Tibial artery (tissue), 4 donors: ENCODE measurements around the gene EPHB1.

ENCODE experiments used
- DNase-seq, 2 donors: peaks; one replicate each; pipeline ENCODE4 v3.0.0-alpha.2; 2019
- H3K27ac ChIP-seq, 2 donors: fragments of 200-600 bp; sonication (generic) in 1 of 2; 1 replicate in 1 of 2; 2 replicates in 1 of 2; pipeline ENCODE4 v1.5.1; 2018 to 2019; ENCODE audit warnings: mild to moderate bottlenecking in 1 of 2
- H3K27me3 ChIP-seq, 2 donors: fragments of 200-600 bp; sonication (generic) in 1 of 2; one replicate each; pipeline versions ENCODE4 v1.5.1 to v1.6.0; 2016 to 2019
- H3K36me3 ChIP-seq, 3 donors: fragments of 200-600 bp; sonication (generic) in 2 of 3; one replicate each; pipeline ENCODE4 v1.5.1; 2016 to 2019; ENCODE audit warnings: mild to moderate bottlenecking in 2 of 3
- H3K4me1 ChIP-seq, 4 donors: fragments of 200-600 bp; sonication (generic) in 2 of 4; 1 replicate in 3 of 4; 2 replicates in 1 of 4; pipeline ENCODE4 v1.5.1; 2016 to 2019
- H3K4me3 ChIP-seq, 2 donors: fragments of 200-600 bp; sonication (generic) in 1 of 2; 1 replicate in 1 of 2; 2 replicates in 1 of 2; pipeline ENCODE4 v1.5.1; 2018 to 2019; ENCODE audit warnings: mild to moderate bottlenecking in 2 of 2
- H3K9me3 ChIP-seq, 3 donors: fragments of 200-600 bp; sonication (generic) in 1 of 3; one replicate each; pipeline ENCODE4 v1.5.1; 2016 to 2019
- CTCF ChIP-seq, 2 experiments: fragments of 200-600 bp in 1 of 2; fragments of 450-650 bp in 1 of 2; IDR thresholded peaks; one replicate each; pipeline ENCODE4 v1.5.1; 2017 to 2019; ENCODE audit warnings: antibody characterized with exemption in 2 of 2, mild to moderate bottlenecking in 1 of 2, moderate library complexity in 1 of 2
- intact Hi-C: fragments of 100-400 bp; cut with DNase I; formaldehyde crosslinking; loops from one replicate; pipeline ENCODE4 v1.15.0; 2023; ENCODE audit warnings: low total_unique reads

Gene EPHB1

GRCh38 chr3:134869153-134869726, 74.2 kb downstream of the EPHB1 start:
- H3K36me3 ChIP-seq: no peaks in the 10 kb centered on the region
- intact Hi-C loops: no loop called here
- H3K9me3 ChIP-seq: no peaks in the 10 kb centered on the region
- no peaks in the 10 kb centered on the region for H3K4me1 ChIP-seq
- TF ChIP-seq CTCF (IDR thresholded peaks at IDR 0.05): no peak
- DNase-seq: no peak
- no peak overlapping the region for H3K4me3 ChIP-seq
- H3K27me3 ChIP-seq: no peaks in the 10 kb centered on the region
- no peak overlapping the region for H3K27ac ChIP-seq

- TF ChIP-seq CTCF (IDR thresholded peaks at IDR 0.05): no peak
- DNase-seq: no peak
These were observed 76.8 kb downstream of the EPHB1 start for GRCh38 chr3:134871818-134872217.

GRCh38 chr3:134872440-134873388, 77.7 kb downstream of the EPHB1 start:
- no peak overlapping the region for H3K27ac ChIP-seq
- DNase-seq: no peak
- no peaks in the 10 kb centered on the region for H3K36me3 ChIP-seq
- H3K4me1 ChIP-seq: no peaks in the 10 kb centered on the region
- TF ChIP-seq CTCF (IDR thresholded peaks at IDR 0.05): no peak
- no peaks in the 10 kb centered on the region for H3K9me3 ChIP-seq
- no peak overlapping the region for H3K4me3 ChIP-seq
- H3K27me3 ChIP-seq: no peaks in the 10 kb centered on the region
- intact Hi-C loops: no loop called here

More at GRCh38 chr3:134871818-134872217, 76.8 kb downstream of the EPHB1 start:
- no peaks in the 10 kb centered on the region for H3K4me1 ChIP-seq
- no peaks in the 10 kb centered on the region for H3K27me3 ChIP-seq
- H3K4me3 ChIP-seq: no peak overlapping the region
- intact Hi-C loops: no loop called here
- no peaks in the 10 kb centered on the region for H3K9me3 ChIP-seq
- no peaks in the 10 kb centered on the region for H3K36me3 ChIP-seq
- H3K27ac ChIP-seq: no peak overlapping the region

GRCh38 chr3:134873789-134874188, 78.7 kb downstream of the EPHB1 start:
- no peak for TF ChIP-seq CTCF (IDR thresholded peaks at IDR 0.05)
- Histone ChIP-seq H3K27me3 (no peaks in the 10 kb centered on the region), H3K4me1 (no peaks in the 10 kb centered on the region), H3K4me3 (no peak overlapping the region), H3K36me3 (no peaks in the 10 kb centered on the region), H3K9me3 (no peaks in the 10 kb centered on the region), H3K27ac (no peak overlapping the region)
- intact Hi-C loops: no loop called here
- no peak for DNase-seq

- TF ChIP-seq CTCF (IDR thresholded peaks at IDR 0.05): no peak
- no peaks in the 10 kb centered on the region for H3K36me3 ChIP-seq
- no peaks in the 10 kb centered on the region for H3K9me3 ChIP-seq
- intact Hi-C loops: no loop called here
- no peak overlapping the region for H3K27ac ChIP-seq
- no peak for DNase-seq
- H3K4me1 ChIP-seq: no peaks in the 10 kb centered on the region
- H3K27me3 ChIP-seq: no peaks in the 10 kb centered on the region
- no peak overlapping the region for H3K4me3 ChIP-seq
These were observed 79.8 kb downstream of the EPHB1 start for GRCh38 chr3:134874737-134875413.
